ENCODE measurements around the gene FBXL7. TPM values are rescaled to one million over a fixed set of nuclear protein-coding genes. Genes with fewer than 3 reads are reported as not detected.

Gene FBXL7
- total RNA-seq, 4 donors from 2014 or later, result 6.5 to 37.0 (median 19.7) TPM

- intact Hi-C loops (cut with DNase I; ENCODE audit: low total_unique reads), result no loop called here
- Histone ChIP-seq H3K9me3 (no peaks in the 10 kb centered on the region), H3K27ac (no peak overlapping the region), H3K36me3 (no peaks in the 10 kb centered on the region), H3K4me1 (no peaks in the 10 kb centered on the region), H3K27me3 (no peaks in the 10 kb centered on the region), H3K4me3 (no peak overlapping the region)
- DNase-seq, result no peak
- TF ChIP-seq POLR2A (IDR thresholded peaks at IDR 0.05), result no peak
- TF ChIP-seq, protein P1, sequence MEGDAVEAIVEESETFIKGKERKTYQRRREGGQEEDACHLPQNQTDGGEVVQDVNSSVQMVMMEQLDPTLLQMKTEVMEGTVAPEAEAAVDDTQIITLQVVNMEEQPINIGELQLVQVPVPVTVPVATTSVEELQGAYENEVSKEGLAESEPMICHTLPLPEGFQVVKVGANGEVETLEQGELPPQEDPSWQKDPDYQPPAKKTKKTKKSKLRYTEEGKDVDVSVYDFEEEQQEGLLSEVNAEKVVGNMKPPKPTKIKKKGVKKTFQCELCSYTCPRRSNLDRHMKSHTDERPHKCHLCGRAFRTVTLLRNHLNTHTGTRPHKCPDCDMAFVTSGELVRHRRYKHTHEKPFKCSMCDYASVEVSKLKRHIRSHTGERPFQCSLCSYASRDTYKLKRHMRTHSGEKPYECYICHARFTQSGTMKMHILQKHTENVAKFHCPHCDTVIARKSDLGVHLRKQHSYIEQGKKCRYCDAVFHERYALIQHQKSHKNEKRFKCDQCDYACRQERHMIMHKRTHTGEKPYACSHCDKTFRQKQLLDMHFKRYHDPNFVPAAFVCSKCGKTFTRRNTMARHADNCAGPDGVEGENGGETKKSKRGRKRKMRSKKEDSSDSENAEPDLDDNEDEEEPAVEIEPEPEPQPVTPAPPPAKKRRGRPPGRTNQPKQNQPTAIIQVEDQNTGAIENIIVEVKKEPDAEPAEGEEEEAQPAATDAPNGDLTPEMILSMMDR (IDR thresholded peaks at IDR 0.05), result no peak
These were observed 399.5 kb downstream of the FBXL7 start for GRCh38 chr5:15899481-15899880.

- no peak for DNase-seq
- Histone ChIP-seq H3K9me3 (no peaks in the 10 kb centered on the region), H3K27me3 (no peaks in the 10 kb centered on the region), H3K4me1 (no peaks in the 10 kb centered on the region), H3K4me3 (no peak overlapping the region), H3K27ac (no peak overlapping the region), H3K36me3 (no peaks in the 10 kb centered on the region)
- intact Hi-C loops (cut with DNase I; ENCODE audit: low total_unique reads), result no loop called here
- TF ChIP-seq POLR2A (IDR thresholded peaks at IDR 0.05), result no peak
- TF ChIP-seq, protein P1 (IDR thresholded peaks at IDR 0.05), result no peak
These were observed 401.2 kb downstream of the FBXL7 start for GRCh38 chr5:15901151-15901550.

- DNase-seq, result no peak
- H3K9me3 ChIP-seq, result no peaks in the 10 kb centered on the region
These were observed 402.1 kb downstream of the FBXL7 start for GRCh38 chr5:15902066-15902465.

DNA sequence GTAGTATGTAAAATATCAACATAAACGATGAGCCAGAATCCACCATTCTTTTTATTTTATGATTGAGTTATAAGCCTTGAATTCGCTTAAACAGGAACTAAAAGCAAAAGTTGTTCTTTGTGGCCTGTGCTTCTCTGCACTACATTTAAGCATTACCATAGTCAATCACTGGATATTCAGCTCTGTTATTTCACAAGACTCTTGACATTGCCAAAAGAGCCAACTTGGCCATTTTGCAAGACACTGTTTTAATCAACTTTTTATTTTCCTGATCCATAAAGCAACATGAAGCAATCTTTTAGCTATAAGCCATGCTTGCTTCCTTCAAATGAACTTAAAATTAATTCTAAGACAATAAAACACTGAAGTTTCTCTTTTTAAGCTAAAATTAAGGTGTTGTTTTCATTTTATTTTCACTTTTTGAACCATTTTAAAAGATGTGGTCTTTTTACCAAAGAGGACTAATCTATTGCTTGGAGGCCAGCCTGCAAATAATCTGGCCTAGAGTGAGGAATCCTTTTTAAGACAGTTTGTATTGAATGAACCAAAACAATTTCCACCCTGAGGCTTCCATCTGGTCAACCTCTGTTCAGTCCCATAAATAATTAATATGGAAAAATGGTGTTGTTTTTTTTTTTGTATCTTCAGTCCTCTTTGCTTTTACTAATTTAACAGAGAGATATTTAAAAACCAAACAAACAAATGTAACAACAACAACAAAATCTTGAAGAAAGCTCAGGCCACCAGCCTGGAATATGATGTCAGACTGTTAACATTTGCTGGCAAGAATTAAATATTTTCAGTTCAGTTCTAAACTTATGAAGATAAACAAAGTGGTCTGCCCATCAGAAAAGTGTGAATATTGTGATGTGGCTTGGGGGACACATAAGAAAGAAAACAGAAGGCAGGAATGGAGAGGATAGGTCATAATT, 405.2 kb downstream of the FBXL7 start:
- DNase-seq, result no peak
- TF ChIP-seq, protein P1 (IDR thresholded peaks at IDR 0.05), result no peak
- TF ChIP-seq POLR2A (IDR thresholded peaks at IDR 0.05), result no peak
- peak overlapping the region; percentile 4 to 42 for H3K27ac ChIP-seq

More at GRCh38 chr5:15902066-15902465, 402.1 kb downstream of the FBXL7 start:
- TF ChIP-seq, protein P1 (IDR thresholded peaks at IDR 0.05), result no peak
- TF ChIP-seq POLR2A (IDR thresholded peaks at IDR 0.05), result no peak
- H3K27ac ChIP-seq, result no peak overlapping the region
- intact Hi-C loops (cut with DNase I; ENCODE audit: low total_unique reads), result no loop called here
- no peaks in the 10 kb centered on the region for H3K27me3 ChIP-seq
- no peaks in the 10 kb centered on the region for H3K4me1 ChIP-seq
- no peaks in the 10 kb centered on the region for H3K36me3 ChIP-seq
- H3K4me3 ChIP-seq, result no peak overlapping the region

DNA sequence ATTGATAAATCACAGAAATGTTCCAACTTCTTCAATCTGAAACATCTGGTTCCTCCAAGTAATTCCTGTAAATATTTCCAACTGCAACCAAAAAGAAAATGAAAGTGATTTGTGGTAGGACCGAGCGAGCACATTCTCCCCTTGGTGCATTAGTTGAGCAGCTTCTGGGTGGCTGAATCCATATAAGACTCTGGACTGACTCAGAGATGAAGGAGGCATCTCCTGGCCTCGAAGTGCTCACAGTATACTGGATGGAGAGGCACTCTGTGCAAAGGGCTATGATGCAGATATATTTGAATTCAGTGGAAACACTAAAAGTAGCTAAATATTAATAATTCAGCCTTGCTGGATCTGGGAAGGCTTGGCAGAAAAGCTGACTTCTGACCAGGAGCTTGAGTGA, 414.7 kb downstream of the FBXL7 start:
- Histone ChIP-seq H3K27me3 (no peaks in the 10 kb centered on the region), H3K4me3 (peak overlapping the region in 1 of 2 donors; percentile 8), H3K4me1 (no peaks in the 10 kb centered on the region), H3K9me3 (no peaks in the 10 kb centered on the region), H3K27ac (no peak overlapping the region), H3K36me3 (no peaks in the 10 kb centered on the region)
- intact Hi-C loops (cut with DNase I; ENCODE audit: low total_unique reads), result no loop called here
- no peak for TF ChIP-seq POLR2A (IDR thresholded peaks at IDR 0.05)
- TF ChIP-seq, protein P1 (IDR thresholded peaks at IDR 0.05), result no peak
- no peak for DNase-seq

More for the DNA sequence above, 405.2 kb downstream of the FBXL7 start:
- H3K4me3 ChIP-seq, result no peak overlapping the region
- intact Hi-C loops (cut with DNase I; ENCODE audit: low total_unique reads), result no loop called here
- H3K9me3 ChIP-seq, result no peaks in the 10 kb centered on the region
- H3K36me3 ChIP-seq, result no peaks in the 10 kb centered on the region
- no peaks in the 10 kb centered on the region for H3K27me3 ChIP-seq
- no peaks in the 10 kb centered on the region for H3K4me1 ChIP-seq
